Measurements from ENCODE around the gene SHISA5. TPM values are rescaled to one million over a fixed set of nuclear protein-coding genes. Genes with fewer than 3 reads are reported as not detected.
A peak's percentile ranks its signal among the peaks of the same experiment; 100 is the strongest.
"Not testable (repeated sequence)": the region's sequence is repeated elsewhere in the genome, so short reads cannot be mapped to it uniquely, and the experiment has no call there.

SHISA5 gene, protein sequence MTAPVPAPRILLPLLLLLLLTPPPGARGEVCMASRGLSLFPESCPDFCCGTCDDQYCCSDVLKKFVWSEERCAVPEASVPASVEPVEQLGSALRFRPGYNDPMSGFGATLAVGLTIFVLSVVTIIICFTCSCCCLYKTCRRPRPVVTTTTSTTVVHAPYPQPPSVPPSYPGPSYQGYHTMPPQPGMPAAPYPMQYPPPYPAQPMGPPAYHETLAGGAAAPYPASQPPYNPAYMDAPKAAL
- 10 to 100 TPM; 85.7 to 90.3 TPM for total RNA-seq

DNA sequence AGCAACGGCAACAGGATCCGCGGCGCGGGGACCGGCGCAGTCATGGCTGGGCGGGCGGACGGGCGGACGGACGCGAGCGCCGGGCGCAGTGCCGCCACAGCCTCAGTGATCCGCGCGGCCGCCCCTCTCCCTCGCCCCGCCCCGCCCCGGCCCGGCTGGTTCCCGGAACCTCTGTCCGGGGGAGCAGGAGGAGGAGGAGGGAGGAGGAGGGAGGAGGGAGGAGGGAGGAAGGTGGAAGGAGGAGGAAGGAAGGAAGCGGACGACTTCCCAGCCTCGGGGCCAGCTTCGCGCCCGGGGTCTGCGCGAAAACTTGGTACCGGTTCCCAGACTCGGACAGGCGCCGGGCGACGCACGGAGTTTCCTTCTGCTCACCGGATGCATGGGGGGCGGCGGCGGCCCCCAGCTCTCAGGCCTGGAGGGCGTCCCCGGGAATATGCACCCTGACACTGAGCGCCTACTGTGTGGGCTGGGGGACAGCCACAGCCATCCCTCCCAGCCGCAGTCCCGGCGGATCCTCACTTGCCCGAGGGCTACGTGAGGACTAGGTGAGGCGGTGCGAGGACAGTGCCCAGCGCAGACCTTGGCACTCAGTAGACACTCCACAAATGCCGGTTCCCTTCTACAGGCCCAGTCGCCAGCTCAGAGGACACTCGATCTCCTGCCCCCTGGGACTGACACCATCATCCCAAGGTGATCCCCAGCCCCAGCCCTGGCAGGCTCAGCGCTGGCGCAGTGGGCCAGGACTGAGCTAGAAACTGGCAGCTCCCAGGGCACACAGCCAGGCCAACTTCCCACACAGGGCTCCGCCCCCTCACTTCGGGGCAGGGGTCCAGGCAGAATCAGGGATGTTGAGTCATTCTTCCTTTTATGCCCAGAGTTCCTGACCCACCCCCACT is at the start of gene SHISA5:
Gene SHISA5, minus strand, starts transcription at position 124 of the 896 bp plus-strand sequence. Its CDS starts 80 bp downstream, at position 44.
- H3K4me1 Mint-ChIP-seq (ENCODE audit: low read depth): peaks cover 50% of the 10 kb centered on the region
- intact Hi-C loops (cut with micrococcal nuclease): no loop called here
- peak within 1 kb of the TSS; percentile 66 for H3K27ac Mint-ChIP-seq

DNA sequence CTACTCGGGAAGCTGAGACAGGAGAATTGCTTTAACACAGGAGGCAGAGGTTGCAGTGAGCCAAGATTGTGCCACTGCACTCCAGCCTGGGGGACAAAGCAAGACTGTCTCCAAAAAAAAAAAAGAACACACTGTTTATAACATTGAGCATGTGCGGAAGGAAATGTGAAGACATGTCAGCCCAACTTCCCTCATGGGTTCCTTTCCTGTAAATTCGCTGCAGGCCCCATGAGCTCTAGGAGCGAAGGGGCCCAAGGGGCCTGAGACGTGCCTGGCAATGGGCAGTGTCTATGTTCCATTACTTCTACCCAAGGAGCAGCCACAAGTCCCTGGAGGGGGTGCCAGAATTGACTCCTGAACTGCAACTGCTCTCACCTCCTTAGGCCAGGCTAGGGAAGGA is 49.4 kb upstream of the SHISA5 start:
- peaks cover 14% of the 10 kb centered on the region for H3K4me1 Mint-ChIP-seq (ENCODE audit: low read depth)
- H3K4me3 Mint-ChIP-seq: no peak overlapping the region
- intact Hi-C loops (cut with micrococcal nuclease): no loop called here
- CTCF ChIA-PET: interaction anchor here (0.8 to 7.5 kb wide), 4 partner anchors 13 to 152 kb away, joined by 4 to 72 read pairs (median 5); no protein-coding TSS in a partner anchor
- H3K27ac Mint-ChIP-seq: no peak overlapping the region
- no peaks in the 10 kb centered on the region for H3K36me3 Mint-ChIP-seq (ENCODE audit: low read depth)
- H3K27me3 Mint-ChIP-seq (ENCODE audit: low read depth): no peaks in the 10 kb centered on the region
- H3K9me3 Mint-ChIP-seq: no peaks in the 10 kb centered on the region
- no peak for DNase-seq

More for the DNA sequence above, at the start of gene SHISA5:
- H3K4me3 Mint-ChIP-seq: peak within 1 kb of the TSS; percentile 75
- no peaks in the 10 kb centered on the region for H3K9me3 Mint-ChIP-seq
- peaks cover under 1% of the 10 kb centered on the region for H3K36me3 Mint-ChIP-seq (ENCODE audit: low read depth)
- DNase-seq: peak; percentile 67
- CTCF ChIA-PET: interaction anchor here (1.5 to 2.5 kb wide), 2 partner anchors 12 to 68 kb away, joined by 3 to 11 read pairs; no protein-coding TSS in a partner anchor
- H3K27me3 Mint-ChIP-seq (ENCODE audit: low read depth): no peaks in the 10 kb centered on the region

DNA sequence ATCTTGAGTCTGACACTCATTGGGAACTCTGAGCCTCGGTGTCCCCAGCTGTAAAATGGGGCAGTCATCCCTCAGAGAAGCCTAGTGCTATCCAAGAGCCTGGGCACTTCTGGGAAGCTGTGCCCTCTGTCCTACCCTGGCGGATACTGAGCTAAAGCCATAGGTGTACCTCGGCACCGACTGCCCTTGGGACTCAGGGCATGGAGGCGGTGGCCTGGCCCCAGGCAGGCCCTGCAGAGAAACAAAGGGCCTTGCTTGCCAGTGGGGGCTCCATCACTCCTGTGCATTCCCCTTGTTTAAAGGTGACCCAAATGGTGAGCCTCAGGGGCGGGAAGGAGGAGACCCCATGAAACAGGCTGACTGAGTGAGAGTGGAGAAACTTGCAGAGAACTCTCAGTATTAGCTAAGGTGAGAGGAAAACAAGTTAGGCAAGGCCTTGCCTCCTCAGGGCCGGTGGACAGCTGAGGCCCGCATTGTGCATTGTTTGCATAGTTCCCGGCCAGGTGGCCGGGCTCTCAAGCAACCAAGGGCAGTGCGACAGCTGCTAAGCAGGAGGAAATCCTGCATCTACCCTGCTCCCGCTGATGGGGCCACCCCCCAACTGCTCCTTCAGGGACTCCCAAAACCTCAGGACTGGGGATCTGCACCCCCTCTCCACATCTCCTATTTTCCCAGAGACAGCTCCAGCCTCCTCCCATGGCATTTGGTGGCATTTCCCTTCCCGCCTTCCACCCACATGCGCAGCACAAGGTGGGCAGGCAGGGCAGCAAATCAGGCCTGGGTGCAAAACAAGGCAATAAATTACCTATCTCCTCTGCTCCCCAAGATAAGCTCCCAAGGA is 48.4 kb upstream of the SHISA5 start:
- Mint-ChIP-seq H3K36me3 (ENCODE audit: low read depth) (no peaks in the 10 kb centered on the region), H3K4me3 (no peak overlapping the region), H3K4me1 (ENCODE audit: low read depth) (peaks cover 11% of the 10 kb centered on the region), H3K9me3 (no peaks in the 10 kb centered on the region), H3K27me3 (ENCODE audit: low read depth) (no peaks in the 10 kb centered on the region), H3K27ac (no peak overlapping the region)
- DNase-seq: no peak
- CTCF ChIA-PET: interaction anchor here (0.6 to 7.5 kb wide), 5 partner anchors 12 to 436 kb away, joined by 3 to 72 read pairs (median 6); no protein-coding TSS in a partner anchor
- intact Hi-C loops (cut with micrococcal nuclease): no loop called here

DNA sequence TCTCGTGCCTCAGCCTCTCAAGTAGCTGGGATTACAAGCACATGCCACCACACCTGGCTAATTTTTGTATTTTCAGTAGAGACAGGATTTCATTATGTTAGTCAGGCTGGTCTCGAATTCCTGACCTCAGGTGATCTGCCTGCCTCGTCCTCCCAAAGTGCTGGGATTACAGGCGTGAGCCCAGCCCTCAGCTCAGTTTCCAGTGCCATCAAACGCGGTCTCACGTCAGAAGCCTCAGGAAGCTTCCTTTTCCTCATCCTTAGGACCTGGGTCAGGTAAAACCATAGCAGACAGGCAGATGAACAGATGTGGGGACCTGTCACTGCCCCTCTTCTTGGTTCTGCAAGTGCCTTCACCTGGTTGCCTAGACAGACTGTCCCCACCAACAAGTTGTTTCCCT is 47.7 kb upstream of the SHISA5 start:
- H3K4me3 Mint-ChIP-seq; H3K36me3 Mint-ChIP-seq (ENCODE audit: low read depth); H3K27ac Mint-ChIP-seq; H3K9me3 Mint-ChIP-seq; DNase-seq; intact Hi-C loops (cut with micrococcal nuclease); H3K27me3 Mint-ChIP-seq (ENCODE audit: low read depth): not testable (repeated sequence)
- peaks cover 11% of the 10 kb centered on the region for H3K4me1 Mint-ChIP-seq (ENCODE audit: low read depth)
- CTCF ChIA-PET: interaction anchor here (4.9 to 7.1 kb wide), 2 partner anchors 117 to 150 kb away, joined by 55 to 83 read pairs; no protein-coding TSS in a partner anchor

DNA sequence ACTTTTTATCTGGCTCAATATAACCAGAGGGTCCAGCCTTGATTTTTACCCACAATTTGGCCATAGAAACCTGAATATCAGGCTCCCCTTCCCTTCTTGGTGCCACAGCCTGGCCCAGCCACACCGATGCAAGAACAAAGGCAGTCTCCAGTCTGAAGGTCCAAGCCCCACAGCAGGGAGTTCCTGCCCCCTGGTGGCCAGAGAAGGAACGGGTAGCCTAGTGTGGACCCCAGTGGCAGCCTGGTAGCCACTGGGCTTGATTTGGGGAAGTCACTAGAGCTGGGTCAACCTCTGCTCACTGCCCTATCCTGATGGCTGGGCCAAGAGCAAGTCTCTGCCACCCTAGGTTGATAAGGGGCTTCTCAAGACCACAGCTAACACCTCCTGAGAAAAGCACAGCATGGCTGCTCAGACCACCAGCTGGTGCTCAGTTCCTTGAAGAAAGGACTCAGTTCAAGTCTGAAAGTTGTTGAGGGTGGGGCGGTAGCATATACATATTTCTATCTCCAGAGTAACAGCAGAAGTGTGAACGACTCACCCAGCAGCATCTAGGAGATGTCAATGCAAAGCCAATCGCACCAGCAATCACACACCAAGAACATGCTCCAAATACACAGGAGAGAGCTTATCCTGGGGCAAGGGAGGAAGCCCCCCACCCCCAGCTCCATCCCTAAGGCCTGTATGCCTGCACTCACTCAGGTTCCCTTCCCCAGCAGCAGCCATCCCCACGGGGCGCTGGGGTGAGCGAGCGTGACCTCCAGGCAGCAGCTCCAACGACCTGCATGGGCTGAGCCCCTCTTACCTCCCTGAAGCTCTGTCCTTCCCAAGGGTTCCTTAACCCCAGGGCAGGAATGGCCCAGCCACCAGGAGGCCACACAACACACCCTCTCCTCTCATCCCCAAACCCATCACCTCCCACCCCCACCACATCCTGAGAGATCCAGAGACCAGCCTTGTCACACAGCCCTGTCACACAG is 45.0 kb upstream of the SHISA5 start:
- Mint-ChIP-seq H3K27me3 (ENCODE audit: low read depth) (no peaks in the 10 kb centered on the region), H3K4me1 (ENCODE audit: low read depth) (peaks cover 4% of the 10 kb centered on the region), H3K27ac (no peak overlapping the region), H3K4me3 (no peak overlapping the region), H3K36me3 (ENCODE audit: low read depth) (no peaks in the 10 kb centered on the region), H3K9me3 (no peaks in the 10 kb centered on the region)
- DNase-seq: peak; percentile 93
- CTCF ChIA-PET: interaction anchor here (0.5 to 7.1 kb wide), 27 partner anchors 8 to 612 kb away, joined by 3 to 83 read pairs (median 4); partner anchors contain the start of genes ATRIP, CCDC51, PFKFB4 and TMA7
- intact Hi-C loops (cut with micrococcal nuclease): loop anchor here (1.0 kb wide), 4 partner anchors 42 to 276 kb away; a partner anchor contains a TSS

DNA sequence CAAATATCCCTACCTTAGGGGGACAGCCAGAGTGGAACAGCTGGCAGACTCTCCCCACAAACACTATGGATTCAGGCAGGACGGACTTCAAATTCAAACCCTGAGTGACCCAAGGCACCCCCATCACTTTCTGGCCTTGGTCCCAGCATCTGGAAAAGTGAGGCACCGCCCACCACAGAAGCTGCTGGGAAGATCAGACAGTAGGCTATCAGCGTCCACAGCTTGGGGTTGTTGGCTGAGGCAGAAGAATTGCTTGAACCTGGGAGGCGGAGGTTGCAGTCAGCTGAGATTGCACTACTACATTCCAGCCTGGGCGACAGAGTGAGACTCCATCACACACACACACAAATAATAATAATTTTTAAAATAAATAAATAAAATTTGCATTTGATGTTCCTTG is 44.2 kb upstream of the SHISA5 start:
- Mint-ChIP-seq H3K27ac (no peak overlapping the region), H3K36me3 (ENCODE audit: low read depth) (no peaks in the 10 kb centered on the region), H3K4me3 (no peak overlapping the region), H3K4me1 (ENCODE audit: low read depth) (peaks cover 4% of the 10 kb centered on the region), H3K27me3 (ENCODE audit: low read depth) (no peaks in the 10 kb centered on the region), H3K9me3 (no peaks in the 10 kb centered on the region)
- CTCF ChIA-PET: interaction anchor here (1.0 to 7.1 kb wide), 8 partner anchors 10 to 274 kb away, joined by 3 to 83 read pairs (median 12); partner anchors contain the start of genes ATRIP and PFKFB4
- intact Hi-C loops (cut with micrococcal nuclease): loop anchor here (1.0 kb wide), 4 partner anchors 41 to 275 kb away; a partner anchor contains a TSS
- DNase-seq: no peak

DNA sequence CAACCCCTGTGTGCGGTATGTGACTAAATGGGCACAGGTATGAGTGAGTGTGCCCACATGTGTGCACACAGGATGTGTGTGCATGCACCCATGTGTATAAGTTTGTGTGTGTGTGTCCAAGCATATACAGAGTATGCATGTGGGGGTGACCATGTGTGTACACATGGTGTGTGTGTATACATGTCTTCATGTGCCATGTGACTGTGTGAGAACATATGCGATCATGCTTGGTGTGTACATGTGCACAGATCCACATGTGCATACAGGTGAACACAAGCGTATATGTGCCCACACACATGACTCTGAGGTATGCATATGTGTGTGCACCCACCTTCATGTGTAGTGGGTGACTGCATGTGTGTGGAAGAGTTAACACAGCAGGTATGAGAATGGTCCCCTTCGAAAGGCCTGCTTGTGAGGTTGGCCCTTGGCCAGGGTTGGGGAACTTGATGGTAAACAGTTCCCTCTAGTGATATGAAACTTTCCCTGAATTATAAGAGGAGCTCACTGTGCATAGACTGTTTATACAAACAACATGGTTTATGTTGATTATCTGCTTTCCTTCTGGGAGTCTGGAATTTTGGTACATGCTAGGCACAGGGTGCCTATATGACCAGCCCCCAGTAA is 42.3 kb upstream of the SHISA5 start:
- no peak overlapping the region for H3K27ac Mint-ChIP-seq

DNA sequence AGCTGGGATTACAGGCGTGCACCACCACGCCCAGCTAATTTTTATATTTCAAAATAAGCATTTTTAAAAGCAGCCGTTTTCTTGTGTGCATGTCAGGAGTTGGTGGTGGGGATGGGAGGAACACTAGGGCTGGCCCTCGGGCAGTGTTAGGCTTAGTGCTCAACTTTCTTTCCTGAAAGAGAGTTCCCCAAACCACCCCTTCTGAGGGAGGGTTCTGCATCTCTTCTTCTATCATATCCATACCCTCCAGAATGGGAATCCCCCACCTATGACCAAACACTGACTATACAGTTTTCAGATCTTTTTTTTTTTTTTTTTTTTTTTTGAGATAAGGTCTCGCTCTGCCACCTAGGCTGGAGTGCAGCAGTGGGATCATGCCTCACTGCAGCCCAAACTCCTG is 40.2 kb upstream of the SHISA5 start:
- no peaks in the 10 kb centered on the region for H3K36me3 Mint-ChIP-seq (ENCODE audit: low read depth)
- H3K27ac Mint-ChIP-seq: no peak overlapping the region
- H3K4me3 Mint-ChIP-seq: no peak overlapping the region
- H3K27me3 Mint-ChIP-seq (ENCODE audit: low read depth): no peaks in the 10 kb centered on the region
- intact Hi-C loops (cut with micrococcal nuclease): no loop called here
- H3K4me1 Mint-ChIP-seq (ENCODE audit: low read depth): peaks cover 4% of the 10 kb centered on the region
- DNase-seq: no peak
- CTCF ChIA-PET: interaction anchor here (1.1 to 1.7 kb wide), 3 partner anchors 14 to 108 kb away, joined by 4 to 8 read pairs (median 4); no protein-coding TSS in a partner anchor
- peaks cover 1% of the 10 kb centered on the region for H3K9me3 Mint-ChIP-seq

More for the DNA sequence above, 42.3 kb upstream of the SHISA5 start:
- Mint-ChIP-seq H3K9me3 (peaks cover 1% of the 10 kb centered on the region), H3K4me3 (no peak overlapping the region), H3K4me1 (ENCODE audit: low read depth) (peaks cover 4% of the 10 kb centered on the region), H3K36me3 (ENCODE audit: low read depth) (no peaks in the 10 kb centered on the region), H3K27me3 (ENCODE audit: low read depth) (no peaks in the 10 kb centered on the region)
- DNase-seq: no peak
- CTCF ChIA-PET: interaction anchor here (0.7 to 7.1 kb wide), 2 partner anchors 110 to 145 kb away, joined by 4 to 83 read pairs; no protein-coding TSS in a partner anchor
- intact Hi-C loops (cut with micrococcal nuclease): no loop called here

DNA sequence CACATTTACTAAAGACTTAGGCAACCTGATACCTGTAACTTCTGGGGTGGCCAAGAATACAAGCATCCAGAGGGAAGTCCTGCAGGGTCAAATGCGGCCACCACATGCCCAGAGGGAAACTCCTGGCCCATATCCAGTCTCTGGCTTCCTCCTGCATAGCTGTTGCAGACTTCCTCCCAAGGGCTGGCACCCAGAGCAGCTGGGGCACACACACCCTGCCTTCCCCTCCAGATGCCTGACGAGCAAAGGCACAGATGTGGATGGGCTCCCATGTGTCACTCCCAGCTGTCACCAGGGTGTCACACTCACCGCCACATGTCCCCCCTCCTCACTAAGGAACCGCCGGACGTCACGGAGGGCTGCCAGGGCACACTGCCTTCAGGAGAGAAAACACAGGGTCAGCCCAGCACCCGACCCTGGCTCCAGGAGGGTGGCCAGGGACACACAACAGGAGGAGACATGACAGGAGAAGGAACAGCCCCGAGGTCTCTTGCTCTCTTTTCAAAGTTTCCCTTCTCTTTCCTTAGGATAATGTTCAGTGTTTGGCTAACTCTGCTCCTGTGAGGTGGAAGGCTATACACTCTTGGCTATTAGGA is 39.4 kb upstream of the SHISA5 start:
- Mint-ChIP-seq H3K27ac (no peak overlapping the region), H3K4me1 (ENCODE audit: low read depth) (peaks cover 2% of the 10 kb centered on the region), H3K4me3 (no peak overlapping the region), H3K9me3 (peaks cover 1% of the 10 kb centered on the region), H3K27me3 (ENCODE audit: low read depth) (no peaks in the 10 kb centered on the region), H3K36me3 (ENCODE audit: low read depth) (no peaks in the 10 kb centered on the region)
- intact Hi-C loops (cut with micrococcal nuclease): no loop called here
- CTCF ChIA-PET: interaction anchor here (1.1 kb wide), 1 partner anchor 15 kb away, joined by 4 read pairs; no protein-coding TSS in a partner anchor
- DNase-seq: no peak

DNA sequence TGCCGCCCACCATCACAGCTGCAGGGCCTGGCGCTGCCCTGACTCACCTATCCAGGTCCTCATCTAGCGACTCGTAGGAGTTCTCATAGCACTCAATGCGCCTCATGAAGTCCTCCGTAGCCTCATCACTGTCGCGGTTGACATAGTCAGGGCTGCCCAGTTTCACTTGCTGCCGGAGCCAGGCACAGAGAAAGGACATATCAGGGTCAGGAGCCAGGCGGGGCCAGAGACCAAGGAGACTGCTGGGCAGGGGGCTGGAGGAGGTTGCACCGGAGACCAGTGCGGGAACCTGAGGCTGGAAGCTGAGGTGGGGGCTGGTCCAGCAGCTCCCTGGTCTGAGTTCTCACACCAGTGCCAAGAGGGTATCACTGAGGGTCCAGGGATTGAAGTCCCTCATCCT is 34.5 kb upstream of the SHISA5 start:
- Mint-ChIP-seq H3K36me3 (ENCODE audit: low read depth) (peaks cover 3% of the 10 kb centered on the region), H3K4me3 (no peak overlapping the region), H3K9me3 (peaks cover 1% of the 10 kb centered on the region), H3K4me1 (ENCODE audit: low read depth) (no peaks in the 10 kb centered on the region), H3K27ac (no peak overlapping the region), H3K27me3 (ENCODE audit: low read depth) (no peaks in the 10 kb centered on the region)
- CTCF ChIA-PET: interaction anchor here (0.6 kb wide), 1 partner anchor 1201 kb away, joined by 3 read pairs; no protein-coding TSS in a partner anchor
- intact Hi-C loops (cut with micrococcal nuclease): no loop called here
- DNase-seq: no peak

All from activated naive CD4-positive, alpha-beta T cell treated with anti-CD3 and anti-CD28 coated beads for 36 hours (primary cell).